Stimulated activated CD4-positive, alpha-beta T cell treated with anti-CD3 and anti-CD28 coated beads, Interleukin-4, amount 100 ng/mL, for 4 hours (primary cell): ENCODE results near the gene GGA1.

Experiments used
- DNase-seq, 2 experiments: peaks; one replicate each; pipeline ENCODE4 v3.0.0-alpha.2; 2020

The GGA1 gene, protein sequence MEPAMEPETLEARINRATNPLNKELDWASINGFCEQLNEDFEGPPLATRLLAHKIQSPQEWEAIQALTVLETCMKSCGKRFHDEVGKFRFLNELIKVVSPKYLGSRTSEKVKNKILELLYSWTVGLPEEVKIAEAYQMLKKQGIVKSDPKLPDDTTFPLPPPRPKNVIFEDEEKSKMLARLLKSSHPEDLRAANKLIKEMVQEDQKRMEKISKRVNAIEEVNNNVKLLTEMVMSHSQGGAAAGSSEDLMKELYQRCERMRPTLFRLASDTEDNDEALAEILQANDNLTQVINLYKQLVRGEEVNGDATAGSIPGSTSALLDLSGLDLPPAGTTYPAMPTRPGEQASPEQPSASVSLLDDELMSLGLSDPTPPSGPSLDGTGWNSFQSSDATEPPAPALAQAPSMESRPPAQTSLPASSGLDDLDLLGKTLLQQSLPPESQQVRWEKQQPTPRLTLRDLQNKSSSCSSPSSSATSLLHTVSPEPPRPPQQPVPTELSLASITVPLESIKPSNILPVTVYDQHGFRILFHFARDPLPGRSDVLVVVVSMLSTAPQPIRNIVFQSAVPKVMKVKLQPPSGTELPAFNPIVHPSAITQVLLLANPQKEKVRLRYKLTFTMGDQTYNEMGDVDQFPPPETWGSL

DNA sequence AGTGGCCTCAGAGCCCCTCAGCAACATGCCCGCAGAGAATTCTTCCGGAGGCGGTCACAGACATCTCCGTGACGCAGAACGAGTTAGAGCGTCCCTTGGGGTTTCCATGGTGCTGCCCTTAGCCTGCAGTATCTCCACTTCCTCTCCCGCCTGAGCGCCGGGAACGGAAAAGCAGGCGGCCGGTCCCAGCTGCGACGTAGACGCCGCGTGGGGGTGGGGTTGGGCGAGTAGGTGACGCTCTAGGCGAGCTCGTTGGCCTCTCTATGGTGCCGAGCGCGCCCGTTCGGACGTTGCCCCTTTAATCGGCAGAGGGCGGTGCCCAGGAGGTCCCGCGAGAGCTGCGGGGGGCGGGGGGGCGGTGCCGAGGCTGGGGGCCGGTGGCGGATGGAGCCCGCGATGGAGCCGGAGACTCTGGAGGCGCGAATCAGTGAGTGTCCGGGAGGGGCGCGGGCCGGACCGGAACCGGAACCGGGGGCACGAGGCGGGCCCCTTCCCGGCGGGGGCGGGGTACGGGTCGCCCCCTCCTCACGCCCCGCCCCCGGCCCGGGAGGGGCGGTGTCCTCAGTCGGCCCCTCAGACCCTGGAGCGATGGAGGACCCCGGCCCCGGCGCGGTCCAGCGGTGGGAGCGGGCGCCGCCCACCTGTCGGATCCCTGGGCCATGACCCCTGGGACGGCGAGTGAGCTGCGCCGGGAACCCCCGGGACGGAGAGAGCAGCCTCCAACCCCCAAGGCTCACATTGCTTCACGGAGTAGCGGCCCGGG, at the start of gene GGA1:
Gene GGA1, plus strand, starts transcription at position 358 of the 763 bp plus-strand sequence. Its CDS starts 27 bp downstream, at position 385.
- peak; percentile 91 to 96 for DNase-seq

DNA sequence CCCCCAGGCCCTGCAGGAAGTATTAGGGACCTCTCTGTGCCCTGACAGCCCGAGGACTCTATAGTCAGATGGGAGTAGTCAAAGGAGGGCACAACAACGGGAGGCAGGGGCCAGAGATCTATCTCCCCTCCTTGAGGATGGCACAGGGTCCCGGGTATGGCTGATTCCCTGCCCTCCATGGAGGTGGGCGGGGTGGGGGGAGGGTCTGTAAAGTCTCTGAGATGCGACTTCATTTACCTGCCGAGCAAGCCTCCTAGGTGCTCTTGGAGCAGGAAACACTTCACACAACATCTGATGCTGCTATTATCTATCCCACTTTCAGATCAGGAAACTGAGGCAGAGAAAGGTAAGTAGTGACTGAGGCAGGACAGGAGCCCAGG, 49.1 kb upstream of the GGA1 start:
- DNase-seq, result no peak

DNA sequence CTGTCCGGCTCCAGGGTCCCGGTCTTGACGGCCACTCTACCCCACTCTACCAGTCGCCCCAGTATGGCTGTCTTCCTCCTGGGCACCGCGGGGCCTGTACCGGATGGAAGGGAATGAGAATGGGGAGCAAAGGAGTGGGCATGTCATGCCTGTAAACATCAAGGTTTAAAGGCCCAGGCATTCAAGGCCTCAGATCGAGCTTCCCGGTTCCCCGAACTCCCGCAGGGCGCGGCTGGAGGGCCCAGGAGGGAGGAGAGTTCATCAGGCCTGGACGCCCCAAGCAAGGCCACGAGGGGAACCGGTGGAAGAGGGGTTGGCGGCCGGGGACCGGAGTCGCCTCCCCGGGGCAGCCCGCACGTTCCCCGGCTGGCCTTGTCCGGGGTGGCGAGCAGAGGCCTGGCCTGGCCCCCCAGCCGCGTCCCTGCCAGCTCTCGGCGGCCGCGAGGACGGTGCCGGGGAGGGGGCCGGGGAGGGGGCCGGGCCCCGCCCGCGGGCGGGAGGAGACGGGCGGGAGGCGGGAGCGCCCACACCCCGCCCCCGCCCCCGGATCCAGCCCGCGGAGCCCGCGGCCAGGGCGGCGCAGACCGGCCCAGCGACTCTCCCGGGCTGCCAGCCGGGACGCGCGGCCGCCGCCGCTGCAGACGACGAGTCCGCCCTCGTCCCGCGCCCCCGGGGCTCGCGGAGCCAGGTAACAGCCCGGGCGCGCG, 48.6 kb upstream of the GGA1 start, which contains the start of gene CDC42EP1:
Gene CDC42EP1, plus strand, starts transcription at position 580 of the 707 bp plus-strand sequence. CDS start 5,870 bp downstream, outside the sequence.
- DNase-seq, result no peak

DNA sequence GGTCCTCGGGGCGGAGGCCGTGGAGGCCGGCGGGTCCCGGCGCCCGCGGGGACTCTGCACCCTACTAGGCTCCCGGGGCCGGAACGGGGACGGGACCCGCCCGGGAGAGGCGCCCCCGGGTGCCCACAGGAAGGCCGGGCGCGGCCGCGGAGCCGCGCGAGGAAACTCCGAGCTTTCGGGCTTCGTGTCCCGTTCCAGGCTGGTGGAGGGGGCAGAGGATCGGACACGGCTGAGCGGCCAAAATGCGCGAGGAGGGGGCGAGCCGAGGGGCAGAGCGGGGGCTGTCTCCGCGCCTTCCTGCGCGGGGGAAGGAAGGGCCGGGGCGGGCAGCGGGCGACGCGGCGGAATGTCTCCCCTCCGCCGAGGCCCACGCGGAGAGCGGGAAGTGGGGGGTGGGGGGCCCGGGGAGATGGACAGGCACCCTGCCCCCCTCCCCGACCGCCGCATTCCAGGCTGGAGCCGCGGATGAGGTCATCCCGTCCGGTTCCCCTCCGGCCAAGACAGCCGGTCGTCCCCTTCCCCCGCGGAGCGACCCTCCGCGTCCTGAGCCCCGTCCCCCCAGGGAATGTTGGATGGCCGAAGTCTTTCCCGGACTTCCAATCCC, 47.9 kb upstream of the GGA1 start:
- DNase-seq, result no peak

DNA sequence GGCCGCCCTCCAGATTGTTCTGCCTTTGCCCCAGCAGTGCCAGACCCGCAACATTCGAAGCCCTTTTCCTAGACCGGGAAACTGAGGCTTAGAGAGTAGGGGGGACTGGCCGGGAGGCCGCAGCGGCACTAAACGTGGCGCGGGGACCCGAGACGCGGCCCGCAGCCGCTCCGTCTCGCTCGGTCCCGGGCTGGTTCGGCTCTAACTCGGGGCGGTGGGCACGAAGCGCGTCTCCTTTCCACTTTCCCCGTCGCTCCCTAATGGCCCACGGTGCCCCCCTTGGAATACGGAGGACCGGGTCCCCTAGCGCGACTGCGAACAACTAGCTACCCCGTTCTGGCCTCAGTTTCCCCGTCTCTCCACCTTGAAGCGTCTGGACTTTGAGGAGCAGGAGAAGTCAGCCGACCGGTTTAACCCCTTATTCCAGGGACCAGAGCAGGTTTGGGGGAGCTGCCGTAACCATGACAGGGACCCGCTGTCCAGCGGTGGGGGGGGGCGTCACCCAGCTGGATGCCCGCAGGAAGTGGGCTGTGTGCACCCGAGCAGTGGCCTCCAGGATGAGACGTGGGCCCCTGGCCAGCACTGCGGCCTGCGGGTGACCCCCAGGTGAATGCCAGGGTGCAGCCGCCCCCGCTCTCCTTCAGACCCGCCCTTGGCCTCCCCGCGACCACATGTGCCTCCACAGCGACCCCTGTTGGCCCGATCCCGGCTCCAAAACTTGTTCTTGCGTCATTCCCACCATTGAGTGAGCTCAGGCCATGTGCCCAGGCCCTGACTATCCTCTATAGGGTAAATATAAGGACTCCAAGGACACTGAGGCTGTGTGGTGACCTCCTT, 47.2 kb upstream of the GGA1 start:
- DNase-seq, result peak; percentile 69 to 80

DNA sequence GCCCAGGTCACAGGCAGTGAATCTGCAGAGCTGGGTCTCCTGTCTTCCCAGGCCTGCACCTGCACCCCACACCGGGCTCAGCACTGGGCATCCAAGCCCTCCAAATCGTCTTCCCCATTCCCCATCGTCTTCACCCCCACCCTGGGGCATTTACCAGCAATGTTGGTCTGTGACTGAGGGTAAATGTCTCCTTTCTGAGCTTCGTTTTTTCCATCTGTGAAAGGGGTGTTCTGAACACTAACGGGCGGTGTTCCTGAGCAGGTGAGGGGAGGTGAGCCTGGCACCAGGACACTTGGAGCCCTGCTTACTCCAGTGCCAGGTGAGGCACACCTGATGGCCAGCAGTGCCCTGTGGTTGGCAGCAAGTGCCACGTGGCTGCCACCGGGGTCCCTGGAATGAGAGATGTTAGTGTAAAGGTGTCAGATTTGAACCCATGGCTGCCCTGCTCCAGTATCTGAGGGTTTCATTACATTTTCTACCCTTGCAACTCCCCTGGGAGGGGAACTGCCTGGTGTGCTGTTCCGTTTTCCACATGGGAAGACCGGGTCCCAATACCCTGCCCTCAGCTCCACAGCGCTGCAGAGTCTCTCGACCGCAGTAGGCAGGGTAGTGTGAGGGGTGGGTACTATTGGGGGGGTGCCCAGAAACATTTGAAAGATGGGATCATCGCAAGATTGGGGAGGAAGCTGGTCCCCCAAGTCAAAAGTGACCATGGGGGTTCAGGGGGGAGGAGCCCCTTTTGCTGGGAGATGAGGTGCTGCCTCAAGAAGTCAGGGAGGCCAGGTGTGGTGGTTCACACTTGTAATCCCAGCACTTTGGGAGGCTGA, 46.4 kb upstream of the GGA1 start:
- no peak for DNase-seq

DNA sequence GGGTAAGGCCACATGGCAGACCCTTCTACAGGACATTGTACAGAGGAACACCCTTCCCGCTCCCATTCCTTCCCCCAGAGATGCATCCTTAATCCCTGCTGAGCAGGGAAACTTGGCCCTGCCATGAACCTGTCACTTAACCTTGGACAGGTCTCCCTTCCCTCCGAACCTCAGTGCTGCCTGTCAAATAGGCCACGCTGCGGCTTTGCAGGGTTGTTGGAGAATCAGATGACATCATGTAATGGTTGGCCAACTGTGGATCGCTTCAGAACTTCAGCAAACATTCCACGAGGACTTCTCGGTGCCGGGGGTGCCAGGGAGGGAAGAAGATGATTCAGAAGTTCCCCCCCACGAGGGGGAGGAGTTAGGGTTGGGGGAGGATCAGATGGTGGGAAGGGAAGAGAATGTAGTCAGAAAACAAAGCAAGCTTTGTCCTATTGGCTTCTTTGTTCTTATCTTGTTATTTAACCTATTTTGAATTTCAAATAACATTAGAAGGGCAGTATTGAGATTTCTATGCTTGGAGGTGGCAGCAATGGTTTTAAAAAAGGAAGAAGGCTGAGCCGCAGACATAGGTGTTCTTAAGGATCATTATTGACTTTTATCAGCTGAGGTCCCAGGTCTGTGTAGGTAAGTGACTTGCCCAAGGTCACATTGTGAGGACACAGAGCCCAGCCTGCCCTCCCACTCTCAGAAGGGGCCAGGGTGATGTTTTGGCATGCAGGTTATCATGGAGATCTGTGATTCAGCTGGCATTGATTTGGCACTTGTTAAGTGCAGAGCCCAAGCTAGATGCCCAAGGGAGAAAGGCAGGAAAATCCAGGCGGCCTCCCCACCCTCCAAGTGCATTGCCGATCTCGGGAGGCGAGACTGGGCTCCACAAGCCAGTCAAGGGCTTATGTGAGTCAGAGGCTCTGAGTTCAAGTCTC, 45.2 kb upstream of the GGA1 start:
- no peak for DNase-seq

DNA sequence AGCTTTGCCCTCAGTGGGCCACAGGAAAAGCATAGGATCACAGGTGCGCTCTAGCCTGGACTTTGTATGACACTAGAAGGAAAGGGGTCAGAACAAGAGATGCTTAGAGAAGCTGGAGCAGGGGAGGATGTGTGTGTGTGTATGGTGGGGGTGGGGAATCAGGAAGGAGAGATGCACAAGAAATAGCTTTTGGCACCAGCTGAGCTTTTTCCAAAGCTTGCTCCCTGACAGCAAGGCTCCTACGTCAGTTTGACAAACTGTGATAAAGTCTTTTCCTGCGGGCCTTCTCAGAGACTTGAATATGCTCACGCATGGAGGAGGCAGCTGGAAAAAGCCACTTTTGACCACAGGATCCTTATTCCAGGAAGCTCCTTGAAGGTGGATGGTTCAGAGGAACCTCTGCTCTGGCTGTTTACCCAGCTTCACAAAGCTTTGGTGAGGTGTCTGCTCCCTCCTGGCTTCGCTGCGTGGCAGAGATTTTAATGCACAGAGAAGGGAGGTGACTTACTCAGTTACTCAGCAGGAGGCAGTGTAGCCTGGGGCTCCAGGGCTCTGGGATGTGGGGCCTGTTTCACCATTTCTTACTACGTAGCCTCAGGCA, 44.4 kb upstream of the GGA1 start:
- no peak for DNase-seq

DNA sequence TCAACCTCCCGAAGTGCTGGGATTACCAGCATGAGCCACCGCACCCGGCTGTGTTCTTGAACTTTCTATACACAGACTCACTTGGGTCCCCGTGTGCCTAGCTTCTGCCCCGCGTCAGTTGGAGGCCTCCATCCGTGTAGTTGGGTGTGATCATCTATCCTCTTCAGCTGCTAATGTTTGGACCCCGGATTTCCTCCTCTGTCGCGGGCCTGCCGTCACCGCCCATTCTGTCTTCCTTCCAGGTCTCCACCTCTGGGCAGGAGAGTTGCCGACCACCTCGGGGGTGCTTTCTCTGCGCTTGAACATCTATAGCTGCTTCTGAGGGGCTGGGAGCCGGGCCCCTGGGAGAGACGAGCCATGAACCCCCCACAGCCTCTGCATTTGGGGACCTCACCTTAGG, 42.8 kb upstream of the GGA1 start:
- DNase-seq, result no peak

DNA sequence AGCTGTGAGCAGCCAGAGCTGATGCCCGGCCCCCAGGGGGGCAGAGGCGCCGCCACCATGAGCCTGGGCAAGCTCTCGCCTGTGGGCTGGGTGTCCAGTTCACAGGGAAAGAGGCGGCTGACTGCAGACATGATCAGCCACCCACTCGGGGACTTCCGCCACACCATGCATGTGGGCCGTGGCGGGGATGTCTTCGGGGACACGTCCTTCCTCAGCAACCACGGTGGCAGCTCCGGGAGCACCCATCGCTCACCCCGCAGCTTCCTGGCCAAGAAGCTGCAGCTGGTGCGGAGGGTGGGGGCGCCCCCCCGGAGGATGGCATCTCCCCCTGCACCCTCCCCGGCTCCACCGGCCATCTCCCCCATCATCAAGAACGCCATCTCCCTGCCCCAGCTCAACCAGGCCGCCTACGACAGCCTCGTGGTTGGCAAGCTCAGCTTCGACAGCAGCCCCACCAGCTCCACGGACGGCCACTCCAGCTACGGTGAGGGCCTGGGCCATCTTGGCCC, 42.3 kb upstream of the GGA1 start:
- DNase-seq, result peak in 1 of 2 experiments; percentile 30

DNA sequence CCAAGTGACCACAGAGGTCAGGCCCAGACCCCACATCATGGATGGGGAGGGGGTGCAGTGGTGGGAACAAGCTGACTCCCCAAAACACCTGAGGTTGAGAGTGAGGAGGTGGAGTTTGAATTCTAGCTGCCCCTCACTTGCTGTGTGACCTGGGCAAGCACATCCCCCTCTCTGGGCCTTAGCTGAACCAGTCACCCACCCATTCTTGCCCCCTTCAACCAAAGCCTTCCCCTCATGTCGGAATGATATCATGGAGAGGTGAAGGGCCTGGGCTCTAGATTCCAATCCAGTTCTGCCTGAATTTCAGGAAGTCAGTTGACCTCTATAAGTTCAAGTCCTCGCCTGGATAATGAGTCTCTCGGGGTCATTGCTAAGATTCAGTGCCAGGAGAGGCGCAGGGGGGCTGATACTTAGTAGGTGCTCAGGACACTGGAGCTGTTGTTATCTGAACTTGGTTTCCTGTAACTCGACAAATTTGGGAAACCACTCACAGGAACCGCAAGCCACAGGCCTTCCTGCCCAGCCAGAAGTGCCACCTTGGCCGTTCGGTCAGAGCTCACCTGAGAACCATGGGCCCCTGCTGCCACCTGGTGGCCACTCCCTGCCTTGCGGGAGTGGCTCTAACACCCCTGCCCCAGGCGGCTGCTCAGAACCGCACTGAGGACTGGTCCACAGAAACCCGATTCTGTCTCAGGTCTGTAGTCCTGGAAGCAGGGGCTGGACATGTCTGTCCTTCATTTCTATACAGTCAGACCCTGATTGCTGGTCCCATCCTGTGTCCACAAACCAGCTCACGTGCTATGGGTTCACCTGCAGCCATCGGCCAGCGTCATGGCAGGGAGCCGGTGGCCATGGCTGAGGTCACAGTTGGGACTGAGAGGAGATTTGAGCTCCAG, 41.5 kb upstream of the GGA1 start:
- peak; percentile 79 to 89 for DNase-seq

DNA sequence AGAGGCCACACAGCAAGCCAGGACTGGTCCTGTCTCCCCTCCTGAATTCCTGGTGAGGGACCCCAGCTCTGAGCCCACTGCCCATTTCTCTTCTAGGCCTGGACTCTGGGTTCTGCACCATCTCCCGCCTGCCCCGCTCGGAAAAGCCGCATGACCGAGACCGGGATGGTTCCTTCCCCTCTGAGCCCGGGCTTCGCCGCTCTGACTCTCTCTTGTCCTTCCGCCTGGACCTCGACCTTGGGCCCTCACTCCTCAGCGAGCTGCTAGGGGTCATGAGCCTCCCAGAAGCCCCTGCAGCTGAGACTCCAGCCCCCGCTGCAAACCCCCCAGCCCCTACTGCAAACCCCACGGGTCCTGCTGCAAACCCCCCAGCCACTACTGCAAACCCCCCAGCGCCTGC, 40.6 kb upstream of the GGA1 start:
- no peak for DNase-seq

DNA sequence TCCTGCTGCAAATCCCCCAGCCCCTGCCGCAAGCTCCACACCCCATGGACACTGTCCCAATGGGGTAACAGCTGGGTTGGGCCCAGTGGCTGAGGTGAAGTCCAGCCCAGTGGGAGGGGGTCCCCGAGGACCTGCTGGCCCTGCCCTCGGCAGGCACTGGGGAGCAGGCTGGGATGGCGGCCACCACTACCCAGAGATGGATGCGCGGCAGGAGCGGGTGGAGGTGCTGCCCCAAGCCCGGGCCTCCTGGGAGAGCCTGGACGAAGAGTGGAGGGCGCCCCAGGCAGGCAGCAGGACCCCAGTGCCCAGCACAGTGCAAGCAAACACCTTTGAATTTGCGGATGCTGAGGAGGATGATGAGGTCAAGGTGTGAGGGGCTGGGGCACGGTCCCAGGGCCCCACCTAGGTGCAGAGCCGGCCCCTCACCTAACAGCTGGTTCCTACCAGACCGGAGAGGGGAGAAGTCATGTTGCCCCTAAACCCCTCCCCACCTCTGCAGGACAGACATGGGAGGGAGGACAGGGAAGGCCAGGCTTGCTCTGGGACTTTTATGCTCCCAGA, 40.1 kb upstream of the GGA1 start:
- no peak for DNase-seq

DNA sequence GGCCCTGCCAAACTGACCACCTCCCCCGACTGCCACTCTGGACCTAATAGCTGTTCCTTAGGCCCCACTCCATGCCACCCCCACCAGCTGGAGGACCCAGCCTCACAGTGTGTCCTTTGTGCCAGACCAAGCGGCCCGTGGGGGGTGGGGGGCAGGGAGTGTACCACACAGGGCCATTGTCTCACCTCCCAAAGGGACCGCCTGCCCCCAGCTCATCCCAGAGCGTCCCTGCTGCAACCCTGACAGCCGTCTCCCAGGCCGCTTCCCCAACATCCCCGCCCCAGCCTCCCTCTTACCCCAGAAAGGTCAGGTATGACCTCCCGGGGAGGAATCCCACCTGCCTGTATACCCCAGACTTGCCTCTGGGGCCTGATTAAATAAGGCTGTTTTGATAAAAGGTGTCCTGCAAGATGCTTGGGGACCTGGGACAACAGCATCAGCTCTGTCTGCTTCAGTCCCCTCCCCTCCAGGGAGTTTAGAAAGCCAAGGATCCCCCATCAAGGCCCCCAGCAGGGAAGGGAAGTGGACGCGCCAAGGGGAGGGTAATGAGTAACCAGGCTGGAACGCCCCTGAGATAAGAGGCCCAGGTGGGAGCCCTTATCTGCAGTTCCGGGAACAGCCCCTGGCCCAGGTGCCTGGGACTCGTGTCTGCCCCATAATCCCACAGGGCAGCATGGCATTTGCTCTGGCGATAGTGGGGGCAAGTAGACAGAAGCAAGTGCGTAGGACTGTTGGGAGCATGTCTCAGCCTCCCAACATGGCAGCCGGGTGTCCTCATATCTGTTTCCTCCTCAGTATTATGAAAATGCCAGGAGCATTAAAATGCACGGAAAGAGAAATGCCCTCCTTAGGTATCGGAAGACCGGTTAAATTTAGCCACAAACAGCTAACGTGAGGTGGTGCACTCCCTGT, 39.4 kb upstream of the GGA1 start:
- no peak for DNase-seq

DNA sequence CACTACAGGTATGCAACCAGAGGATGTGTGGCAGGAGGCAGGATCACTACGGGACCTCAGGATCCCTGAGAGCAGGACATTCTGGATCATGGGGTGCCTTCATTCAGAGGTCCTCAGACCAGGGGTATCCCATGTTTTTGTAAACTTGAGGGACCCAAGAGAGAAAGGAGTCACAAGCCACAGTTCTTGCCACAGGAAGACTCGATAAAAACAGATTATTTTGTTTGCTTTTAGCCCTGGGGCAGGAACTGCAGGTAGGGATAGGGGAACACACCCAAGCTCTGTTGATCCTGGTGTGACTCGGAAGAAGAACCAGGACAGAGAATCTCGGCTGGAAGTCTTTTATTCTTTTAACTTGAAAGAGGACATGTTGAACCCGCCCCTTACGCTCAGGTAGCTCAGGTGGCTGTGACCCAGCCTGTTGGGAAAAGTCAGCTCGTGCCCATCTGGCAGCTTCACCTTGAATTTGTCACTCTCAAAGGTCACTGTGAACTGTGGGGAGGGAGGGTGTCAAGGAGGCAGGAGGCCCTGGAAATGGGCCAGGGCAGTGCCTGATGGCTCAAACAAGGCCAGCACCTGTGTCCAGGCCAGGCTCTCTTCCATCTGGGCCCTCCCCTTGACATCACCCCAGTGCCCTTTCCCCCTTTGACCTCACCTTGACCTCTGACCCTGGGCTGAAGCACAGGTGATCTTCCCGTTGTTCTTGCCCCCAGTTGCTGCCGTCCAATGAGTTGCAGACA, 38.5 kb upstream of the GGA1 start:
- DNase-seq, result no peak

DNA sequence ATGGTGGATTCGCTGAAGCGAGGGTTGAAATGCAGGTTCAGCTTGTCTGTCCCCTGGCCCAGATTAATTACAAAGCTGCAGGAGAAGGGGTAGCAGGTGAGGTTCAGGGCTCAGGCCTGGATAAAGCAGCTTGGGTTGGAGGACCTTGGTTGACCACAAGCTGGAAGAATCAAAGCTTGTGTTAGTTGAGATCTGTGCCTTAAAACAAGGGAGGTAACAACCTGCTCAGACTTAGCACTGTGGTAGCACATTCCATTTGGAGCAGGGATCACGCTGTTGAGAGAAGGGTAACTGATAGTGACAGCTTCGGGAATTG, 38.0 kb upstream of the GGA1 start:
- DNase-seq, result no peak
